CD4-positive, alpha-beta T cell treated with Interleukin-4 for 4 hours (primary cell): ENCODE data around the gene RBMXL3.
"Not testable (repeated sequence)": the region's sequence is repeated elsewhere in the genome, so short reads cannot be mapped to it uniquely, and the experiment has no call there.

Experiments
- DNase-seq: peaks from one replicate; pipeline ENCODE4 v3.0.0-alpha.2; 2020

The RBMXL3 gene

DNA sequence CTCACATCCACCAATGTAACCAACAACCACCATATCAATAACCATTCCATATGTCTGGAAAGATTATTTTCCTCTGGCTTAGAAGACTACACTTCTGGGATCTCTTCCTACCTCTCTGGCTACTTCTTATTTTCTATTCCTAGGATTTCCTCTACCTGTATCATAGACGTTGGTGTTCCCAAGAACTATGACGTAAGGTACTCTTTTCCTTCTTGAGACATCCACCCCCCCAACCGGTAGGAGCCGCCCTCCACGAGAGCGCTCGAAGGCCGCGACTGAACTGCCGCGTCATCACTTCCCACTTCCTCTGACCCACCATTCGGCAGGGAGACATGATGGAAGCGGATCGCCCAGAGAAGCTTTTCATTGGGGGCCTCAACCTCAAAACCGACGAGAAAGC lies at the start of gene RBMXL3:
Gene RBMXL3, plus strand, starts transcription at position 301 of the 400 bp plus-strand sequence. Its CDS starts 32 bp downstream, at position 333.
- DNase-seq: no peak

DNA sequence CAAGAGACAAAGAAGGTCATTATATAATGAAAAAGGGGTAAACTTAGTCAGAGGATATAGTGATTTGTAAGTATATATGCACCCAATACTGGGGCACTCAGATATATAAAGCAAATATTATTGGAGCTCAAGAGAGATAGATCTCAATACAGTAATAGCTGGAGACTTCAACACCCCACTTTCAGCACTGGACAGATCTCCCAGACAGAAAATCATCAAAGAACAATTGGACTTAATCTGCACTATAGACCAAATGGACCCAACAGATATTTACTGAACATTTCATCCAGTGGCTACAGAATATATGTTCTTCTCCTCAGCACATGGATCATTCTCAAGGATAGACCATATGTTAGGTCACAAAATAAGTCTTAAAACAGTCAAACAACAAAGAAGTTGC lies 47.2 kb upstream of the RBMXL3 start:
- no peak for DNase-seq

DNA sequence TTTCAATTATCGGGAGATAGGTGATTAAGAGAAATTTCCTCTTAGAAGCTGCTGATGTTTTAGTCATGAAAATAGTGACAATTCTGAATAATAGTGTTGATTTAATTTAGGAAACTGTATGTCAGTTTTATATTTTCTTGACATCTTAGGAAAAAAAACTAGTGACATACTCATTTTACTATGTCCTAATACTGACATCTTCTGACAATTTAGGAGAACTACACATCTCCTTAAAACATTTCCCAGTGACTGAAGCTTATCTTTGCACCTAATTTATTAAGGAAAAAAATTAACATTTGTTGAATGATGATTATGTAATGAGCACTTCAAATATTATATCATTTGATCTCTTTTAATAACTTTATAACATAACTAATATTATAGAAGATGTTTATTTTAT lies 42.0 kb upstream of the RBMXL3 start:
- no peak for DNase-seq

DNA sequence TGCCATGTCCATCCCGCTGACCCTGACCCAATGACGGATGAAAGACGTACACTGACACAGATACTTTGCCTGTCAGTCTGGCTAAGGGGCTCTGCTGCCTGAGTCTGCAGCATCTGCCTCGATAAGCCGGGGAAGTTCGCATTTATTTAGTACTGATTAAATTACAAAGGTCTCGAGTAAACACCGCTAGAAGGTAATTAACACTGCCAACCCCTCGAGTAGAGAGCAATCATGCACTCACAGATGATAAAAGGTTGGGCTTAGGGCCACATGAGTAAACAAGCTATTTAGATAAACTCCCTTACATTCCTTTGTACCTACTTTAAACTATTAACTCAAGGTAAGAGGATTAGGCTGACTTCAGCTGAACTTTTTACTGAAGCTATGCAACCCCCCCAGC lies 16.0 kb upstream of the RBMXL3 start:
- no peak for DNase-seq

DNA sequence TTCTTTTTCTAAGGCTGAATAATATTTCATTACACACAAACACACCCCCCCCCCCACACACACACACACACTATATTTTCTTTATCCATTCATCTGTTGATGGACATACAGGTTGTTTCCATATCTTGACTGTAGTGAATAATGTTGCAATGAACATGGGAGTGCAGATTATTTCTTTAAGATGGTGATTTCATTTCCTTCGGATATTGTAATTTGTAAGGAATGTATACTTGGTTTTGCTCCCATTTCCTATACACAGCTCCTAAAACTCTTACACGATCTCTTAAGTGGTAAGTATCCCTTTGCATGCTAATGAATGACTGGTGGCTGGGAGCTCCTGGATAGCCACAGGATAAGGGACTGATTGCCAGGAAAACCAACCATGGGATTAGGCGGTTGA lies 14.7 kb upstream of the RBMXL3 start:
- no peak for DNase-seq

DNA sequence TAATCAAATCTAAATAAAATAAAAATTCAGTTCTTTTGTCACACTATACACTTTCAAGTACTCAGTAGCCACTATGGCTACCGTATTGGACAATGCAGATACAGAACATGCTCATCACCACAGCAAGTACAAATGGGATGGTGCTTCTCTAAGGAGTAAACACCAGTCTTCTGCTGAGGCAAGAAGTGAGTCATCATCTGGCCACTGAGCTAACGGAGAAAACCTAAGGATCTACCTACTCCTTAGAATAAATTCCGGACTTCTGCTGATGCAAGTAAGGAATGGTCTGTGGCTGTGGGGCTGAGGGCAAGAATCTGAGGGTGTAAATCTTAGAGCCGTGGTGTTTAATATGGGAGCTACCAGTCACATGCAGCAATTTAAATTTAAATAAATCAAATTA lies 11.3 kb upstream of the RBMXL3 start:
- no peak for DNase-seq

DNA sequence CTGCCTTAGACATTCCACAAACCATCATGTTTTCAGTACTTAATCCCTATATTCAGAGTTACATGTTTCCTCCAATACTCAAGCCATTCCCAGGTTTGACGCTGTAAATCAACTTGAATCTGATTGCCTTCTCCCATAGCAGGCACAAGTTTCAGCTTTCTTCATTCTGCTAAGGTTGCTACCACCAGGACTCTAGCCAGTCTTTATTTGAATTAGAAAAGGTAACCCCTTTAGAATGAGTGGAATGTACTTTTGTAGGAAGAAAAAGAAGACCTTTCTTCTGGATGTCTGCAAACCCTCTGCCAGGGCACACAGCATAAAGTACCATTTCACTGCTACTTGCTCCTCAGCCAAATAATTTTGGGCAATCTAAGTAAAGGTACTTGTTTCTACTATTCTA lies 10.7 kb upstream of the RBMXL3 start:
- DNase-seq: no peak

DNA sequence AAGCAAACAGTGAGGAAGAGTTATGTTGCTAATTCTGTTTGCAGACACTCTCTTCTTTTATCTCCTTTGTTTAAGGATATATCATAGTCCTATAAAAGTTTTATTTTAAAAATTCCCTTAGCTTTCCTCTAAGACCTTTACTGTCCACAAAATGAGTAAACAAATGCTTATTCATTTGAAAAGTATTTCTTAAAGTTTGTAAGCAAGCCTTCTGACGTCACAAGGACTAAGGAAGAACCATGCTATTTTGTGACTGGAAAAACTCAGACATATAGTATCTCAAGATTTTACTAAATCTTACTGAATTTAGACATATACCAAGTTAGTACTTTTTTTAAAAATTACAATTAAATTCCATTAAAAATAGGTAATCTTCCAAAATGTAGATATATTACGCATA lies 5.2 kb upstream of the RBMXL3 start:
- no peak for DNase-seq

DNA sequence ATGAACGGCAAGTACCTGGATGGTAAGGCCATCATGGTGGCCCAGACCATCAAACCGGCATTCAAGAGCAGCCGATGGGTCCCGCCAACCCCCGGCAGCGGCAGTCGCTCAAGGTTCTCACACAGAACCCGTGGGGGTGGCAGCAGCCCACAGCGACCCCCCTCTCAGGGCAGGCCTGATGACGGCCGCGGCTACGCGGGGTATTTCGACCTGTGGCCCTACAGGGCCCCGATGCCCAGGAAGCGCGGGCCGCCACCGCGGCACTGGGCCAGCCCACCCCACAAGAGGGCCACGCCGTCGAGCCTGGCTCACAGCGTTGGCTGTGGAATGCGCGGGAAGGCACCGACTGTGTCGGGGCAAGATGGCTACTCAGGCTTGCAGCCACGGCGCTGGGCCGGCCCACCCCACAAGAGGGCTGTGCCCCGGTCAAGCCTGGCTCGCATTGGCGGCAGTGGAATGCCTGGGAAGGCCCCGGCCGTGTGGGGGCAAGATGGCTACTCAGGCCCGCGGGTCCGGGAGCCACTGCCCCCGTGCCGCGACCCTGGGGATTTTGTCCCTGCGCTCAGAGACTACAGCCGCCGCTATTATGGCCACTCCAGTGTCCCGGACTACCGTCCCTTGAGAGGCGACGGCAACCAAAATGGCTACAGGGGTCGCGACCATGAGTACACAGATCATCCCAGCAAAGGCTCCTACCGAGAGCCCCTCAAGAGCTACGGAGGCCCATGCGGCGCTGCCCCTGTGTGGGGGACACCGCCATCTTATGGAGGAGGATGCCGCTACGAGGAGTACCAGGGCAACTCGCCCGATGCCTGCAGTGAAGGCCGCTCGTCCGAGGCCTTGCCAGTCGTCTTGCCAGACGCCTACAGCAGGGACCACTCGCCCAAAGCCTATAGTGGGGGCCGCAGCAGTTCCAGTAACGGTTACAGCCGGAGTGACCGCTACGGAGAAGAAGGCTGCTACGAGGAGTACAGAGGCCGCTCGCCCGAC lies 731 bp downstream of the RBMXL3 start:
- DNase-seq: no peak

DNA sequence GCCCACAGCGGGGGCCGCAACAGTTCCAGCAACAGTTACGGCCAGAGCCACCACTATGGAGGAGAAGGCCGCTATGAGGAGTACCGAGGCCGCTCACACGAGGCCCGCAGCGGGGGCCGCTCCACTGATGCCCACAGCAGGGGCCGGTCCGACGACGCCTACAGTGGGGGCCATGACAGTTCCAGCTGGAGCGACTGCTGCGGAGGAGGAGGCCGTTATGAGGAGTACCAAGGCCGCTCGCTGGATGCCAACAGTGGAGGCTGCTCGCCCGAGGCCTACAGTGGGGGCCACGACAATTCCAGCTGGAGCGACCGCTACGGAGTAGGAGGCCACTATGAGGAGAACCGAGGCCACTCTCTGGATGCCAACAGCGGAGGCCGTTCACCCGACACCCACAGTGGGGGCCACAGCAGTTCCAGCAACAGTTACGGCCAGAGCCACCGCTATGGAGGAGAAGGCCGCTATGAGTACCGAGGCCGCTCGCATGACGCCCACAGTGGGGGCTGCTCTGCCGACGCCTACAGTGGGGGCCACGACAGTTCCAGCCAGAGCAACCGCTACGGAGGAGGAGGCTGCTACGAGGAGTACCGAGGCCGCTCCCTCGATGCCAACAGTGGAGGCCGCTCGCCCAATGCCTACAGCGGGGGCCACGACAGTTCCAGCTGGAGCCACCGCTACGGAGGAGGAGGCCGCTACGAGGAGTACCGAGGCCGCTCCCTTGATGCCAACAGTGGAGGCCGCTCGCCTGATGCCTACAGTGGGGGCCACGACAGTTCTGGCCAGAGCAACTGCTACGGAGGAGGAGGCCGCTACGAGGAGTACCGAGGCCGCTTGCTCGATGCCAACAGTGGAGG lies 1.7 kb downstream of the RBMXL3 start:
- DNase-seq: no peak

DNA sequence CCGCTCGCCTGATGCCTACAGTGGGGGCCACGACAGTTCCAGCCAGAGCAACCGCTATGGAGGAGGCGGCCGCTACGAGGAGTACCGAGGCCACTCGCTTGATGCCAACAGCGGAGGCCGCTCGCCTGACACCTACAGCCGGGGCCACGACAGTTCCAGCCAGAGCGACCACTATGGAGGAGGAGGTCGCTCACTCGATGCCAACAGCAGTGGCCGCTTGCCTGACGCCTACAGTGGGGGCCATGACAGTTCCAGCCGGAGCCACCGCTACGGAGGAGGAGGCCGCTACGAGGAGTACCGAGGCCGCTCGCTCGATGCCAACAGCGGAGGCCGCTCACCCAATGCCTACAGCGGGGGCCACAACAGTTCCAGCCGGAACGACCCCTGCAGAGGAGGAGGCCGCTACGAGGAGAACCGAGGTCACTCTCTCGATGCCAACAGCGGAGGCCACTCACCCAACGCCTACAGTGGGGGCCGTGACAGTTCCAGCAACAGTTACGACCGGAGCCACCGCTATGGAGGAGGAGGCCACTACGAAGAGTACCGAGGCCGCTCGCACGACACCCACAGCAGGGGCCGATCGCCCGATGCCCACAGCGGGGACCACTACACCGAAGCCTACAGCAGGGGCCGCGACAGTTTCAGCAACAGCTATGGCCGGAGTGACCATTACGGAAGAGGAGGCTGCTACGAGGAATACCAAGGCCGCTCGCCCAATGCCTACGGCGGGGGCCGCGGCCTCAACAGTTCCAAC lies 2.5 kb downstream of the RBMXL3 start:
- no peak for DNase-seq

DNA sequence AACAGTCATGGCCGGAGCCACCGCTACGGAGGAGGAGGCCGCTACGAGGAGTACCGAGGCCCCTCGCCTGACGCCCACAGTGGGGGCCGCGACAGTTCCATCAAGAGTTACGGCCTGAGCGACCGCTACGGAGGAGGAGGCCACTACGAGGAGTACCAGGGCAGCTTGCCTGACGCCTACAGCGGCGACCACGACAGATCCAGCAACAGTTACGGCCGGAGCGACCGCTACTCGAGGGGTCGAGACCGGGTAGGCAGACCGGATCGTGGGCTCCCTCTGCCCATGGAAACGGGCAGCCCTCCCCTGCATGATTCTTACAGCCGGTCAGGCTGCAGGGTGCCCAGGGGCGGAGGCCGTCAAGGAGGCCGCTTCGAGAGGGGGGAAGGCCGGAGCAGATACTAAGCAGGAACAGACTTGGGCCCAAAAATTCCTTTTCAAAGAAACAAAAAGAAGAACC lies 3.1 kb downstream of the RBMXL3 start:
- DNase-seq: no peak

DNA sequence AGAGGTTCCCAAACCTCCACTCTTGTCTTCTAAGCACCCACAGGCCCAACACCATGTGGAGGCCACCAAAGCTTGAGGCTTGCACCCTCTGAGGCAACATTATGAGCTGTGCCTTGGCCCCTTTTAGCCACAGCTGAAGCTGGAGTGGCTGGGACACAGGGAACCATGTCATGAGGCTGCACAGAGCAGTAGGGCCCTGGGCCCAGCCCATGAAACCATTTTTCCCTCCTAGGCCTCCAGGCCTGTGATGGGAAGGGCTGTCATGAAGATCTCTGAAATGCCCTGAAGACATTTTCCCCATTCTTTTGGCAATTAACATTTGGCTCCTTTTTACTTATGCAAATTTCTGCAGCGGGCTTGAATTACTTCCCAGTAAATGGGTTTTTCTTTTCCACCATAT lies 14.8 kb downstream of the RBMXL3 start:
- DNase-seq: no peak

DNA sequence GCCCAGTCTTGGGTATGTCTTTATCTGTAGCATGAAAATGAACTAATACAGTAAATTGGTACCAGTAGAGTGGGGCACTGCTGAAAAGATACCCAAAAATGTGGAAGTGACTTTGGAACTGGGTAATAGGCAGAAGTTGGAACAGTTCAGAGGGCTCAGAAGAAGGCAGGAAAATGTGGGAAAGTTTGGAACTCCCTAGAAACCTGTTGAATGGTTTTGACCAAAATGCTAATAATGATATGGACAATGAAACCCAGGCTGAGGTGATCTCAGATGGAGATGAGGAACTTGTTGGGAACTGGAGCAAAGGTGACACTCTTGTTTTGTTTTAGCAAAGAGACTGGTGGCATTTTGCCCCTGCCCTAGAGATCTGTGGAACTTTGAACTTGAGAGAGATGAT lies 20.3 kb downstream of the RBMXL3 start:
- not testable (repeated sequence) for DNase-seq

DNA sequence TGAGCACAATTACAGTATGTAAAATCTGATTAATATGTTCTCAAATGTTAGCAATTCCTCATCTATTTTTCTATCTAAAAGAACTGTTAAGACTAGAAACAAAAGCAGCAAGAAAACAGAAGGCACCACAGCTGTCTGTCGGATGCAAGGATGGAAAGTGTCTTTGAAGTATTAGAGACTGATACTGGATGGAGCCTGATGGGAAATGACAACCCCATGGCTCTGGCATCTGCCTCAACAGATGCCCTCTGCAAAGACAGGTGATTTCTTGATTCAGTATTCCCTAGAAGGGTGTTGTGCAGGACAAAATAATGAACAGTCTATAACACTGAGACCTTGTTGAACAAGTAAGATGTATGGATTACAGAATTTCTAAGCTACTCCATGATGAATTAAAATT lies 24.9 kb downstream of the RBMXL3 start:
- DNase-seq: no peak

DNA sequence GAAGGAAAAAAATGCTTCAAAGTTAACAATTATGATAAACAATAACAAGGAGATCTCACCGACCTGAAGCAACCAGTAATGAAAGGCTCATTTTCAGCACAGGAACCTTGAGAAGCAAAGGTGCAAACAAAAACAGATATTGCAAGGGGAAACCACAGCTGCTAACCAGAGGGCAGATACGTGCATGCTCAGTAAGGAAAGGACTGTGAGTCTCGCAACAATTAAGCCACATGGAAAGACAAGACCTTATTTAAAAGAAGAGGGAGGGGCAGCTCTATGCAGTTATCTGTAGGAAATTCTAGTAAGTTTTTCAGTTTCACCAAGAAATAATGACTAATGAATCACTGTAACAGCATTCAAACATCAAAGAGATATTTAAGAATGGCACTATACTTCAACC lies 25.4 kb downstream of the RBMXL3 start:
- DNase-seq: no peak

DNA sequence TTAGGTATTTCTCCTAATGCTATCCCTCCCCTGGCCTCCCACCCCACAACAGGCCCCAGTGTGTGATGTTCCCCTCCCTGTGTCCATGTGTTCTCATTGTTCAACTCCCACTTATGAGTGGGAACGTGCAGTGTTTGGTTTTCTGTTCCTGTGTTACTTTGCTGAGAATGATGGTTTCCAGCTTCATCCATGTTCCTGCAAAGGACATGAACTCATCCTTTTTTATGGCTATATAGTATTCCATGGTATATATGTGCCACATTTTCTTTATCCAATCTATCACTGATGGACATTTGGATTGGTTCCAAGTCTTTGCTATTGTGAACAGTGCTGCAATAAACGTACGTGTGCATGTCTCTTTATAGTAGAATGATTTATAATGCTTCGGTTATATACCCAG lies 28.1 kb downstream of the RBMXL3 start:
- not testable (repeated sequence) for DNase-seq

DNA sequence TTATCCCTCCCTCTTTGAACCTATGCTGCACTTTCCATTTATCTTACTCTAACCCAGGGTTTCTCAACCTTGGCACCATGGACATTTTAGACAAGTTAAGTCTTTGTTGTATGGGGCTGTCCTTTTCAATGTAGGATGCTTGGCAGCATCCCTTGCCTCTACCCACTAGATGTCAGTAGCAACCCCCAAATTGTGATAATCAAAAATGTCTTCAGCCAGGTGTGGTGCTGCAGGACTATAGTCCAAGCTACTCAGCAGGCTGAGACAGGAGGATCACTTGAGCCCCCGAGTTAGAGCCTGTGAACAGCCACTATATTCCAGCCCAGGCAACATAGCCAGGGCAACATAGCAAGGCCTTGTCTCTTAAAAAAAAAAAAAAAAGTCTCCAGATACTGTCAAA lies 37.7 kb downstream of the RBMXL3 start:
- DNase-seq: no peak

DNA sequence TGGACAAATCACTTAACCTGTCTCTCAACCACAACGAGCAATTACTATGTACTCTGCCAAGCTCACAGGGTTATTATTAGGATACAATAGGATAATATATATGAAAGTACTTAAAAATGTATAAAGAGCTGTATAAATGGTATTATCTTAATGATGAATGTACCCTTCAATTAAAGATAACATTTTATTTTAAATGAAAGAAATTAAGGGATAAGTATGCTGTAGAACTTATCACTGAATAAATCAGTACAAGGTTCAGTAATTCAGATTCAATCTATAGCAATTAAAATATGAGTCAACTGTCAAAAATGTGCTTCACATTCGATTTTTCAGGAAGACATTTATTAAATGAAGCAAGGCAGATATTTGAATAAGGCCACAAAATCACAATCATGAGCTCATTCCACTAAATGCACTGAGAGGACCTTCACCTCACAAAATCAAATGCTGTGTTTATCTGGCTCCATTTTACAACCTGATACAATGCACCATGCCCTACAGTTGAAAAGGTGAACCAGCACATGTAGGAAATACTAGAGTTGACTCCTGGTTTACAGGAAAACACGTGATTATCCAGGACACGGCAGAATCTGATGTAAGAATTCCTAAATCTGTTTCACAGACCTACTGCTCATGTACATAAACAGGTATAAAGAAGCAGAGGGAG lies 40.3 kb downstream of the RBMXL3 start:
- no peak for DNase-seq

DNA sequence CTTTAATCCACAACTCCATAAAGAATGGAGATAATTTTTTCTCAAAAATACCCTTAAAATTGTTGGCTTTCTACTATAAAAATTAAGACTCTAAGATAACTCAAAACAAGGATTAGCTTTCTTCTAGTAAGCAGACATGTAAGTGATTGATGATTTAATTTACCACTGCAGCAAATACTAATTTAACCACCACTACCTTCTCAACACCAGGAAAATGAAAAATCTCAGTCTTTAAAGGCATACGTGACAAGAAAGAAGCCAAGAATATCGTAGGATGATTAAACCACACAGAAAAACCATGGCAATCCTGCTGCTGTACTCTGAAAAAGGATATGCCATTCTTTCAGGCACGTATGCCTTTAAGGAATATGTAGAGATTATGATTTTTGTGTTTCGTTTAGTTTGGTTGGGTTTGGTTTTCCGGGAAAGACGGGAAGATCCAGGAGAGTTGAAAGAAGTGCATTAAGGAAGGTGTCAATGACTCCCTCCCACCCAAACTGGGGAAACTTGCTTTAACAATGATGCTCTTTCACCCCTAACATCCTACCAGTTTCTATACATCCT lies 43.8 kb downstream of the RBMXL3 start:
- DNase-seq: no peak

DNA sequence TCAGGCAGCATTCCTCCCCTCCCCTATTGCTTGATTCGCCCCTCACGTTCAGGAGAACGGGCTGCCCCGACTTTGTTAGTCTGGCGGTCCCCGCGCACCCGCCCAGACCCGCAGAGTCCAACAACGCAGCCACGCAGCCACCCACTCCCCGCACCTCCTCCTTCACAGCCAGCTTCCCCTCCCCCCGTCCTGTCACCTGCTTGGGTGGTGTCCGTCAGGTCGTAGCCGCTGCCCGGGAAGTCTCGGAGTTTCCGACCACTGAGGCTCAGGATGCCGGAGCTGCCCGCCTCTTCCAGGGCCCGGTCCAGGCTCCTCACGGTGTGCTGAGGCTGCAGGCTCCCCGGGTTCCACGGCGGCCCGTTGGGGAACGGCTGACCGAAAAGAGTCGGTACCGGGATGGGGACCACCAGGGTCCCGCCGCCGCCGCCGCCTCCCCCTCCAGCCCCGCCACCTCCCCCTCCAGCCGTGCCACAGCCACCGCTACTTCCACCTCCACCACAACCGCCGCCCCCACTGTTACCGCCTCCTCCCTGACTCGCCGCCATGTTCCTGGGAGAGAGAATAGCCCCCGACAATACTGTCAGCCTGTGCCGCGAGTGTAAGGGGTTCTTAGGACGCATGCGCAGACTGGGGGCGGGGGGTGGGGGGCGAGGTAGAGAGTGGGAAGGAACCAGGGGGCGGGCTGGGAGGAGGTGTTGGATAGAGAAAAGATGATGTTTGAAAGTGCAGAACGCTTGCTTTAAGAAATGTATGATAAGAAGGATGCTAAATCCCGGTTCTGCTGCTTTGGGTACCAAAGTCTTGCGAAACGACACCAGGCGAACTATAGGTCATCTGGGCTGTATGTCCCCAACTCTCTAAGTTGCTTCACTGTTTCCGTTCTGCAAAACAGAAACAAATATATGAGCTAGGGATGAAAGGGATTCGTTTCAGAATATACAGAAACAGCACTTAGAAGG lies 44.6 kb downstream of the RBMXL3 start, which contains the start of gene LRCH2:
Gene LRCH2, minus strand, starts transcription at position 600 of the 959 bp plus-strand sequence. Its CDS starts 55 bp downstream, at position 545.
- DNase-seq: no peak
